ENCODE measurements around the gene CARM1. TPM values are rescaled to one million over a fixed set of nuclear protein-coding genes. Genes with fewer than 3 reads are reported as not detected.

CARM1 gene
- total and polyA plus RNA-seq, 11 donors = 22.4 to 39.5 (median 29.3) TPM

DNA sequence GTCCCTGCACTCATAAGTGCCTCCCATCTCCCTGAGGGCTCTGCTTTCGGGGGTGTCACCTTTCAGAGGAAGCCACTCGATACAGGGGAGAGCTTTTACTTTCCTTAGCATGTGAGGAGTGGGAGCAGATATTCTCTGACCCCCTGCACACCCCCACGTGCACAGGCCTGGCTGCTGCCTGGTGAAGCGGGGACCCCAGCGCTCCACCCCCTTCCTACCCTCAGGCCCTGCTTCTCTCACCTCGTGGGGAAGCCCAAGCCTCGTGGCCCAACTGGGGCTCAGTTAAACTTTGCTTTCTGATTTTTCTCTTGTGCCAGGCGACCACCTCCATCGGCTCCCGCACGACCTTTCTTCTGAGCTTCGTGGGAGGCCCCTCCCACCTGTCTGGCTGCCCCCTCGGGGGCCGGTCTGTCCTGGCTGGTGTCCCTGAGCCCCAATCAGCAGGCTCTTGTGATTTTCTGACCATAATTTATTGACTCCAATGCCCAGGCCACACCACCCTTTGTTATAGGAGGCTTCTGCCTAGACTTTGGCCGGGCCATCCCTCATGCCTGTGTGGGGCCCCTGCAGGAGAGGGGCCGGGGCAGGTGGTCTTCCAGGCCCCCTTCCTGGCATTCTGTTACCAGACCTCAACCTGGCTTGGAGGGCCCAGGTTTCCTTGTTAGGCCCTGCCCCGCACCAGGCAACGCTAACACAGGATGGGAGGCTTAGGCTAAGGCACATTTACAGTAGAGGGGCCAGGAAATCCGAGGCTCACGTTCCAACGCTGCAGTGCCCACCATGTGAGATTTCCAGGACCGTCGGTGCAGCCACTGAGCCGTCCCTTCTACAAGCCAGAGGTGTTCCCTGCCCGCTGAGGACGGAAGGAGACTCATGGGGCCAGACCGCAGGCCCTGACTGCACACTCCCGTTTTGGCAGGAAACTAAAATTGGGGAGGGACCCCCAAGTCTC, 39.1 kb upstream of the CARM1 start:
- Histone ChIP-seq H3K27ac (no peak overlapping the region), H3K27me3 (no peaks in the 10 kb centered on the region), H3K4me3 (no peak overlapping the region), H3K4me1 (peaks cover 0 to 16% (median 9%) of the 10 kb centered on the region in 12 donors), H3K9me3 (peaks cover 0 to 8% (median 0%) of the 10 kb centered on the region in 12 donors), H3K36me3 (peaks cover 0 to 72% (median 60%) of the 10 kb centered on the region in 9 donors)
- ATAC-seq (no peak), DNase-seq (no peak)
- TF ChIP-seq CTCF (IDR thresholded peaks at IDR 0.05) (no peak), POLR2A (IDR thresholded peaks at IDR 0.05) (no peak)
- WGBS, 4 donors = 70 to 81% (median 78%) methylated on average over 15 to 28 of the region's 28 CpGs
- intact Hi-C loops (cut with DNase I) = no loop called here

DNA sequence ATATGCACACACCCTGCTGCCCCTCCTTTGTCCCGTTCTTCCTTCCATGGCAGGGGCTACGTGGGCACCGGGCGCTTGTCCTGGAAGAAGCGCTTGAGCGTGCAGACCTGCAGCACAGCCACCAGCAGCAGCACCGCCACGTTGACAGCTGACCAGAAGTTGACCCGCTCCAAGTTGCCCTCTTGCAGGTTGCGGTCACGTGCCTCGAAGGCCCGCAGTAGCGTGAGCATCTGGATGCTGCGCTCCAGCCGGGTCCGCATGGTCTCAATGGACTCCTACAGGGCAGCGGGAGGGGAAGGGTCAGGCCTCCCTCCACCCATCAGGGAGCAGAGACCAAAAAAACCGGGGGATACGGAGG, 38.4 kb upstream of the CARM1 start:
- peaks cover 0 to 8% (median 0%) of the 10 kb centered on the region in 12 donors for H3K9me3 ChIP-seq
- DNase-seq (no peak), ATAC-seq (no peak)
- no peak overlapping the region for H3K27ac ChIP-seq
- WGBS, 4 donors = 70 to 82% (median 80%) methylated on average over 17 to 20 of the region's 20 CpGs
- H3K4me3 ChIP-seq = no peak overlapping the region
- no peaks in the 10 kb centered on the region for H3K27me3 ChIP-seq
- TF ChIP-seq POLR2A (IDR thresholded peaks at IDR 0.05) = no peak
- H3K36me3 ChIP-seq = peaks cover 0 to 65% (median 54%) of the 10 kb centered on the region in 9 donors
- intact Hi-C loops (cut with DNase I) = no loop called here
- peaks cover 0 to 16% (median 9%) of the 10 kb centered on the region in 12 donors for H3K4me1 ChIP-seq

- TF ChIP-seq CTCF (IDR thresholded peaks at IDR 0.05) (no peak), POLR2A (IDR thresholded peaks at IDR 0.05) (no peak)
- WGBS, 4 donors = 48 to 58% (median 52%) methylated on average over 27 to 32 of the region's 32 CpGs
- H3K27me3 ChIP-seq = no peaks in the 10 kb centered on the region
- ATAC-seq (no peak), DNase-seq (peak in 1 of 5 donors; percentile 59)
- H3K27ac ChIP-seq = peak overlapping the region in 11 of 12 donors; percentile 77 to 100 (median 98)
- H3K4me1 ChIP-seq = peaks cover 0 to 16% (median 9%) of the 10 kb centered on the region in 12 donors
- intact Hi-C loops (cut with DNase I) = no loop called here
- H3K4me3 ChIP-seq = peak overlapping the region in 10 of 12 donors; percentile 48 to 96 (median 75)
- H3K9me3 ChIP-seq = peaks cover 0 to 8% (median 0%) of the 10 kb centered on the region in 12 donors
- peaks cover 0 to 45% (median 35%) of the 10 kb centered on the region in 9 donors for H3K36me3 ChIP-seq
These were observed 36.1 kb upstream of the CARM1 start for GRCh38 chr19:10835089-10835753.

- Histone ChIP-seq H3K4me3 (peak within 1 kb of the TSS; percentile 37 to 96 (median 74)), H3K27ac (peak within 1 kb of the TSS; percentile 94 to 100 (median 98)), H3K36me3 (peaks cover 0 to 38% (median 28%) of the 10 kb centered on the region in 9 donors), H3K9me3 (peaks cover 0 to 8% (median 0%) of the 10 kb centered on the region in 12 donors), H3K4me1 (peaks cover 0 to 16% (median 9%) of the 10 kb centered on the region in 12 donors), H3K27me3 (no peaks in the 10 kb centered on the region)
- ATAC-seq (peak; percentile 92 to 95 (median 94)), DNase-seq (peak; percentile 98 to 100 (median 99))
- TF ChIP-seq CTCF (IDR thresholded peaks at IDR 0.05) = peak in 11 of 12 donors; percentile 12 to 58 (median 31)
- TF ChIP-seq POLR2A (IDR thresholded peaks at IDR 0.05) = peak in 1 of 2 donors; percentile 50
- 0 to 1% (median 1%) methylated on average over 46 to 50 of the region's 50 CpGs for WGBS, 4 donors
- intact Hi-C loops (cut with DNase I) = loop anchor here in 3 of 10 donors (1.0 to 2.0 kb wide), 3 partner anchors 35 to 119 kb away; partner anchors contain the start of gene CARM1 (in 3 of the 3)
These were observed 35.4 kb upstream of the CARM1 start, which contains the start of gene TMED1 for GRCh38 chr19:10835754-10836478. TMED1 (minus strand) TSS chr19:10836212; CDS start chr19:10836191, 21 bp downstream.
